HEK293T (cell line): ENCODE results near the gene LANCL2.

Experiments
- NFRKB ChIP-seq: fragments of 450-650 bp; IDR thresholded peaks from 2 replicates; pipeline ENCODE4 v1.6.1; 2016; ENCODE audit warnings: mild to moderate bottlenecking, moderate library complexity
- TARDBP ChIP-seq: fragments of 450-650 bp; IDR thresholded peaks from 2 replicates; pipeline ENCODE4 v1.6.1; 2016

GRCh38 chr7:55465691-55466090 lies 100.6 kb downstream of the LANCL2 start:
- TF ChIP-seq NFRKB = no peak
- TF ChIP-seq TARDBP = no peak
